ENCODE results near the gene RFPL4AL1. TPM values are rescaled to one million over a fixed set of nuclear protein-coding genes. Genes with fewer than 3 reads are reported as not detected.
"Not testable (repeated sequence)": the region's sequence is repeated elsewhere in the genome, so short reads cannot be mapped to it uniquely, and the experiment has no call there.

RFPL4AL1 gene
- not detected for total RNA-seq

DNA sequence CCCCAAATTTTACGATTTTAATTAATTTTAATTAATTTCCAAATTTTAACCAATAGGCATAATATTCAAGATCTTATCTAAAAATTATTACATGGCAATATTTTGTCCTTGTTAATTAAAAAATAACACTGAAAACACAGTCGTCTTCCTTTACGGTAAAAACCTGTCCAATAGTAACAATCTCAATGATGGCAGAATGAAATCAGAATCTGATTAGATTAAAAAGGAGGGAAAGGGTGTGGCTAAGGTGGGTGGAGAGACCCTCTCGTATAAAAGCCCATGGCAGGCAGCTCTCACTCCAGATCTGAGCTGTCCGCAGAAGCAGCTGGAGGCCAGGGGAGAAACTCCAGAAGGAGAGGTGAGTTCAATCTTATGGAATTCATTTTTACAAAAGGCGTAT is at the start of gene RFPL4AL1:
Gene RFPL4AL1 (plus strand): TSS at position 301 of the 400 bp plus-strand sequence. CDS start 2,687 bp downstream, outside the sequence.
- WGBS, 2 donors (ENCODE audit: low coverage in 1 of 2), result 71 to 86% methylated on average over 4 to 6 of the region's 6 CpGs
- in situ Hi-C loops (cut with MboI; ENCODE audit: low pct_ligation_motif_present in 1 of 4, low pct_unique_long_range_greater_than_20kb in 1 of 4, low sequenced_read_pairs in 3 of 4); H3K9me3 ChIP-seq; DNase-seq; H3K4me1 ChIP-seq; H3K27ac ChIP-seq; H3K27me3 ChIP-seq; H3K36me3 ChIP-seq; intact Hi-C loops (cut with DNase I; ENCODE audit: low total_unique reads); H3K4me3 ChIP-seq: not testable (repeated sequence)

DNA sequence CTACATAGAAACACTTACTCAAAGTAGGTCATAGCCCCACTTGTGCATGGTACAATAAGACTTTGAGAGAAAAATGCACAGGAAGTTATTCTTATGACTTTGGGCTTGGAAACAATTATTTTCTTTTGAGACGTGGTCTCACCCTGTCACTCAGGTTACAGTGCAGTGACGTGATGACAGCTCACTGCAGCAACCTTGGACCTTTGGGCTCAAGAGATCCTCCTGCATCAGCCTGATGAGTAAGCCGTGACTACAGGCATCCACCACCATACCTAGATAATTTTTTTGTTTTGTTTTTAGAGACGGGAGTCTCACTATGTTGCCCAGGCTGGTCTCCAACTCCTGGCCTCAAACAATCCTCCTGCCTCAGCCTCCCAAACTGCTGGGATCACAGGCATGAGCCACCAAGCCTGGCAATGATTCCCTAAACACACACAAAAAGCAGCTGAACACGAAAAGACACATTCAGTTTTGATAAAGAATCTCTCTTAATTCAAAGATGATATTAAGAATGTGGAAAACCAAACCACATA is 48.6 kb upstream of the RFPL4AL1 start:
- Histone ChIP-seq H3K4me3 (no peak overlapping the region), H3K9me3 (no peaks in the 10 kb centered on the region), H3K36me3 (no peaks in the 10 kb centered on the region), H3K4me1 (no peaks in the 10 kb centered on the region), H3K27me3 (peaks cover 40% of the 10 kb centered on the region), H3K27ac (no peak overlapping the region)
- WGBS, 2 donors (ENCODE audit: low coverage in 1 of 2), result 69 to 76% methylated on average over 4 to 5 of the region's 5 CpGs
- intact Hi-C loops (cut with DNase I; ENCODE audit: low total_unique reads), result no loop called here
- TF ChIP-seq POLR2AphosphoS5 (IDR thresholded peaks at IDR 0.05) (no peak), EP300 (IDR thresholded peaks at IDR 0.05; ENCODE audit: low read depth) (no peak), POLR2A (IDR thresholded peaks at IDR 0.05) (no peak)
- TF ChIP-seq, protein P1, sequence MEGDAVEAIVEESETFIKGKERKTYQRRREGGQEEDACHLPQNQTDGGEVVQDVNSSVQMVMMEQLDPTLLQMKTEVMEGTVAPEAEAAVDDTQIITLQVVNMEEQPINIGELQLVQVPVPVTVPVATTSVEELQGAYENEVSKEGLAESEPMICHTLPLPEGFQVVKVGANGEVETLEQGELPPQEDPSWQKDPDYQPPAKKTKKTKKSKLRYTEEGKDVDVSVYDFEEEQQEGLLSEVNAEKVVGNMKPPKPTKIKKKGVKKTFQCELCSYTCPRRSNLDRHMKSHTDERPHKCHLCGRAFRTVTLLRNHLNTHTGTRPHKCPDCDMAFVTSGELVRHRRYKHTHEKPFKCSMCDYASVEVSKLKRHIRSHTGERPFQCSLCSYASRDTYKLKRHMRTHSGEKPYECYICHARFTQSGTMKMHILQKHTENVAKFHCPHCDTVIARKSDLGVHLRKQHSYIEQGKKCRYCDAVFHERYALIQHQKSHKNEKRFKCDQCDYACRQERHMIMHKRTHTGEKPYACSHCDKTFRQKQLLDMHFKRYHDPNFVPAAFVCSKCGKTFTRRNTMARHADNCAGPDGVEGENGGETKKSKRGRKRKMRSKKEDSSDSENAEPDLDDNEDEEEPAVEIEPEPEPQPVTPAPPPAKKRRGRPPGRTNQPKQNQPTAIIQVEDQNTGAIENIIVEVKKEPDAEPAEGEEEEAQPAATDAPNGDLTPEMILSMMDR (IDR thresholded peaks at IDR 0.05), result no peak
- in situ Hi-C loops (cut with MboI; ENCODE audit: low pct_ligation_motif_present in 1 of 4, low pct_unique_long_range_greater_than_20kb in 1 of 4, low sequenced_read_pairs in 3 of 4), result no loop called here
- no peak for DNase-seq

DNA sequence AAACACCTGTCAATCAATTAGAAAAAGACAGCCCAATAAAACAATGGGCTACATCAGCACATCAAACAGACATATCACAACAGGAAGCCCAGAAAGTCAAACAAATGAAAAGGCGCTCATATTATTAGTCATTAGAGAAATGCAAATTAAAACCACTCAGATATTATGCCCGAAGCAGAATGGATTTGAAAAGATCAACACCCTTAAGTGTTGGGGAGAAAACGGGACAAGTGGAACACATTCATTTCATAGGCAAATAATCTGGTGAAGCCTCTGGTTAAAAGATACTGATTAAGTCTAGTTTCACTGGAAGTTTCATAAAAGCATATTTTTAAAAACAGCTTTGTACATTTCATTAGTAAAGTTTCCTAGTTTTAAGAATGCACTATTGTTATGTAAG is 48.1 kb upstream of the RFPL4AL1 start:
- Histone ChIP-seq H3K27ac (no peak overlapping the region), H3K4me3 (no peak overlapping the region), H3K27me3 (peaks cover 35% of the 10 kb centered on the region), H3K36me3 (no peaks in the 10 kb centered on the region), H3K4me1 (no peaks in the 10 kb centered on the region), H3K9me3 (no peaks in the 10 kb centered on the region)
- no peak for TF ChIP-seq POLR2AphosphoS5 (IDR thresholded peaks at IDR 0.05)
- TF ChIP-seq, protein P1 (IDR thresholded peaks at IDR 0.05), result no peak
- no peak for TF ChIP-seq POLR2A (IDR thresholded peaks at IDR 0.05)
- TF ChIP-seq EP300 (IDR thresholded peaks at IDR 0.05; ENCODE audit: low read depth), result no peak
- DNase-seq, result no peak
- intact Hi-C loops (cut with DNase I; ENCODE audit: low total_unique reads), result no loop called here
- in situ Hi-C loops (cut with MboI; ENCODE audit: low pct_ligation_motif_present in 1 of 4, low pct_unique_long_range_greater_than_20kb in 1 of 4, low sequenced_read_pairs in 3 of 4), result no loop called here
- WGBS, 2 donors (ENCODE audit: low coverage in 1 of 2), result 82 to 95% methylated on average over 3 of the region's 3 CpGs

DNA sequence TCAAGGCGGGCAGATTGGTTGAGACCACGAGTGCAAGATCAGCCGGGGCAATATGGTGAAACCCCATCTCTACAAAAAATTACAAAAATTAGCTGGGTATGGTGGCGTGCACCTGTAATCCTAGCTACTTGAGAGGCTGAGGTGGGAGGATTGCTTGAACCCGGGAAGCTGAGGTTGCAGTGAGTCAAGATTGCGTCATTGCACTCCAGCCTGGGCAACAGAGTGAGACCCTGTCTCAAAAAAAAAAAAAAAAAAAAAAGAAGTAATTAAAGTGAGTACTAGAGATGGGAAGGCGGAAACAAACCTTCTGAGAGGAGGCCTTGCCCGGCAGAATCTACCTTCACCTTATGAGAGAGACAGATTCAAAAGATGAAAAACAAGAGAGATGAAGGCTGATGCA is 45.4 kb upstream of the RFPL4AL1 start:
- DNase-seq, result no peak
- Histone ChIP-seq H3K4me1 (no peaks in the 10 kb centered on the region), H3K36me3 (no peaks in the 10 kb centered on the region), H3K27me3 (peaks cover 27% of the 10 kb centered on the region), H3K4me3 (no peak overlapping the region), H3K27ac (no peak overlapping the region), H3K9me3 (no peaks in the 10 kb centered on the region)
- TF ChIP-seq POLR2A (IDR thresholded peaks at IDR 0.05) (no peak), EP300 (IDR thresholded peaks at IDR 0.05; ENCODE audit: low read depth) (no peak), POLR2AphosphoS5 (IDR thresholded peaks at IDR 0.05) (no peak)
- TF ChIP-seq, protein P1 (IDR thresholded peaks at IDR 0.05), result no peak
- intact Hi-C loops (cut with DNase I; ENCODE audit: low total_unique reads) (no loop called here), in situ Hi-C loops (cut with MboI; ENCODE audit: low pct_ligation_motif_present in 1 of 4, low pct_unique_long_range_greater_than_20kb in 1 of 4, low sequenced_read_pairs in 3 of 4) (no loop called here)
- WGBS, 2 donors (ENCODE audit: low coverage in 1 of 2), result 85 to 91% methylated on average over 5 to 8 of the region's 8 CpGs

DNA sequence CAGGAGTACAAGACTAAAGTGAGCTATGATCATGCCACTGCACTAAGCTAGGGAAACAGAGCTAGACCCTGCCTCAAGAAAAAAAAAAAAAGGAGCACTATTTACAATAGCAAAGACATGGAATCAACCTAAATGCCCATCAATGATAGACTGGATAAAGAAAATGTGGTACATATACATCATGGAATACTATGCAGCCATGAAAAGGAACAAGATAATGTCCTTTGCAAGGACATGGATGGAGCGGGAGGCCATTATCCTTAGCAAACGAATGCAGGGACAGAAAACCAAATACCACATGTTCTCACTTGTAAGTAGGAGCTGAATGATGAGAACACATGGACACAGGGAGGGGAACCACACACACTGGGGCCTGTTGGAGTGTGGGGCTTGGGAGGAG is 38.5 kb upstream of the RFPL4AL1 start:
- intact Hi-C loops (cut with DNase I; ENCODE audit: low total_unique reads); DNase-seq; H3K9me3 ChIP-seq; in situ Hi-C loops (cut with MboI; ENCODE audit: low pct_ligation_motif_present in 1 of 4, low pct_unique_long_range_greater_than_20kb in 1 of 4, low sequenced_read_pairs in 3 of 4); H3K27ac ChIP-seq; H3K4me3 ChIP-seq; H3K36me3 ChIP-seq; H3K27me3 ChIP-seq; H3K4me1 ChIP-seq: not testable (repeated sequence)
- WGBS, 2 donors (ENCODE audit: low coverage in 1 of 2), result 82% methylated on average over 2 of the region's 2 CpGs; no CpG with 5 or more reads in 1 of the 2 donors
